ENCODE data around the gene RMDN2.

Gene RMDN2

GRCh38 chr2:38039121-38039910 lies 114.2 kb downstream of the RMDN2 start:
- no peak for DNase-seq (ENCODE audit: low spot score)

GRCh38 chr2:38045811-38046210 lies 120.7 kb downstream of the RMDN2 start:
- DNase-seq (ENCODE audit: low spot score), result no peak

GRCh38 chr2:38056216-38056615 lies 131.1 kb downstream of the RMDN2 start:
- no peak for DNase-seq (ENCODE audit: low spot score)

GRCh38 chr2:38057651-38058410 lies 132.7 kb downstream of the RMDN2 start:
- no peak for DNase-seq (ENCODE audit: low spot score)

- DNase-seq (ENCODE audit: low spot score), result no peak
Observed at GRCh38 chr2:38060236-38061018, 135.3 kb downstream of the RMDN2 start.

- no peak for DNase-seq (ENCODE audit: low spot score)
Observed at GRCh38 chr2:38064801-38065501, 139.9 kb downstream of the RMDN2 start.

- no peak for DNase-seq (ENCODE audit: low spot score)
Observed at GRCh38 chr2:38065502-38066135, 140.5 kb downstream of the RMDN2 start.

GRCh38 chr2:38066421-38067115 lies 141.5 kb downstream of the RMDN2 start:
- DNase-seq (ENCODE audit: low spot score), result no peak
